Measurements from ENCODE around the gene PPP1R9B. TPM values are rescaled to one million over a fixed set of nuclear protein-coding genes. Genes with fewer than 3 reads are reported as not detected.
A peak's percentile ranks its signal among the peaks of the same experiment; 100 is the strongest.

The PPP1R9B gene
- total RNA-seq, 2 experiments from 2014 or later, result 84.3 to 86.1 TPM

DNA sequence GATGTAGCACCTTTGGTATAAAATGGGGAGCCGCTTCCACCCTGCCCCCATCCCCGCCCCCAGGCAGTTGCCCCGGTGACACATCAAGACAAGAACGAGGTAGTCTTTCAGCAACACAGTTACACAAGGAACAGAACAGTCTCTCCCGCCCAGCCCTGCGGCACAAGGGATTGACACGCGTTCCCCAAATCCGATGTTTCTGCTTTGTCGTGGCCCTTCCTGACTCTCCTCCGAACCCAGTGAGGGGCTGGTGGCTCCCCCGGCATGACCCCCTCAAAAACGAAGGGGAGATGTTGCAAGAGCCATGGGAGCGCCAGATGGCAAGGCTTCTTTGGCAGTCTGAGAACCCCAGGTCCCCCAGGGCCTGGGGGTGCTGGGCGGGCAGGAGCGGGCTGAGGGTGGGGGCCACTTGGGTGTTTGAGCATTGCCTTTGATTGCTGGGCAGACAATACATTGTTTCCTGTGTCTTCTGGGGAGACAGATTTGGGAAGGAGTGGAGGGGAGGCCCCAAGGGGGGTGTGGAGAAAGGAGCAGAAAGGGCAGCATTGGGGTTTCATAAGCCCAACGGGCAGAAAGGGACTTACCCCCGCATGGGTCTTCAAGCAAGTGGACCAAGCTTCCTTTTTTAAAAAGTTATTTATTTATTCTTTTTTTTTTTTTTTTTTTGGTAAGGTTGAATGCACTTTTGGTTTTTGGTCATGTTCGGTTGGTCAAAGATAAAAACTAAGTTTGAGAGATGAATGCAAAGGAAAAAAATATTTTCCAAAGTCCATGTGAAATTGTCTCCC, 34.3 kb upstream of the PPP1R9B start:
- POLR2A ChIA-PET, result no interaction called here
- CTCF ChIA-PET, result no interaction called here
- no peaks in the 10 kb centered on the region for H3K9me3 Mint-ChIP-seq
- peaks cover 11% of the 10 kb centered on the region for H3K4me1 Mint-ChIP-seq (ENCODE audit: low read depth)
- H3K4me3 Mint-ChIP-seq, result no peak overlapping the region
- no peaks in the 10 kb centered on the region for H3K27me3 Mint-ChIP-seq
- H3K27ac Mint-ChIP-seq, result no peak overlapping the region
- no peak for DNase-seq
- no peaks in the 10 kb centered on the region for H3K36me3 Mint-ChIP-seq
- intact Hi-C loops (cut with micrococcal nuclease), result no loop called here

GRCh38 chr17:50184064-50184463, 33.6 kb upstream of the PPP1R9B start:
- no peaks in the 10 kb centered on the region for H3K27me3 Mint-ChIP-seq
- H3K27ac Mint-ChIP-seq, result no peak overlapping the region
- ChIA-PET POLR2A (no interaction called here), CTCF (no interaction called here)
- no peak overlapping the region for H3K4me3 Mint-ChIP-seq
- intact Hi-C loops (cut with micrococcal nuclease), result no loop called here
- no peaks in the 10 kb centered on the region for H3K36me3 Mint-ChIP-seq
- no peaks in the 10 kb centered on the region for H3K9me3 Mint-ChIP-seq
- peaks cover 11% of the 10 kb centered on the region for H3K4me1 Mint-ChIP-seq (ENCODE audit: low read depth)
- no peak for DNase-seq

DNA sequence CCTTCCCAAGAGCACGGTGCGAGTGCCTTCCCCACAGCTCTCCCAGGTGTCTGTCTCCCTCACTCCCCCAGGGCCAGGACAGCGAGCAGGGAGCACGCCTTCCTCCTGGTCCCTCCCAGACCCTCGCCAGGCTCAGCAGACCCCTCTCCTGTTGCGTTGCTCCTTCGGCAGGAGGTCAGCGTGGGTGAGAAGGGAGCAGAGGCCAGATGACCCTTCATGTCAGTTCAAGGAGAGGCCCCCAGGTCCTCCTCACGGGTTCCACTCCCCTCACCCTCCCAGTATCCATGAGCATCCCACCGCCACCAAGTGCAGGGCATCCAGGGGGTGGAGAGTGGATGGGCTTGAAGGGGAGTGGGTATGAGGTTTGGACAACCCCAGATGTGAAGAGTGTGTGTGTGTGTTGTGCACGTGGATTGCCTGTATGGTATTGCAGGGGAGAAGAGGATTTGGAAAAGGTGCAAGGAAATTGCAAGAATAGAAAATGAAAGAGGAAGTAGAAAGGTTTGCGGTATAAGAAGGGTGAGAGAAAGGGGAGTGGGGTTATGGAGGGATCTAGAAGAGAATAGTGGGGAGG, 33.0 kb upstream of the PPP1R9B start:
- Mint-ChIP-seq H3K4me3 (no peak overlapping the region), H3K36me3 (no peaks in the 10 kb centered on the region), H3K9me3 (no peaks in the 10 kb centered on the region), H3K27ac (no peak overlapping the region), H3K4me1 (ENCODE audit: low read depth) (peaks cover 11% of the 10 kb centered on the region), H3K27me3 (no peaks in the 10 kb centered on the region)
- CTCF ChIA-PET, result interaction anchor here (1.1 kb wide), 1 partner anchor 14 kb away, joined by 3 read pairs; no protein-coding TSS in a partner anchor
- no peak for DNase-seq
- POLR2A ChIA-PET, result no interaction called here
- intact Hi-C loops (cut with micrococcal nuclease), result no loop called here

- Mint-ChIP-seq H3K27me3 (no peaks in the 10 kb centered on the region), H3K27ac (no peak overlapping the region), H3K36me3 (no peaks in the 10 kb centered on the region), H3K4me1 (ENCODE audit: low read depth) (peaks cover 16% of the 10 kb centered on the region), H3K9me3 (no peaks in the 10 kb centered on the region), H3K4me3 (no peak overlapping the region)
- CTCF ChIA-PET, result interaction anchor here (1.1 kb wide), 1 partner anchor 13 kb away, joined by 3 read pairs; no protein-coding TSS in a partner anchor
- no peak for DNase-seq
- POLR2A ChIA-PET, result no interaction called here
- intact Hi-C loops (cut with micrococcal nuclease), result no loop called here
Measured at GRCh38 chr17:50182783-50183420, 32.4 kb upstream of the PPP1R9B start.

GRCh38 chr17:50181591-50182560, 31.4 kb upstream of the PPP1R9B start:
- Mint-ChIP-seq H3K4me1 (ENCODE audit: low read depth) (peaks cover 18% of the 10 kb centered on the region), H3K4me3 (no peak overlapping the region), H3K36me3 (no peaks in the 10 kb centered on the region), H3K9me3 (no peaks in the 10 kb centered on the region), H3K27me3 (no peaks in the 10 kb centered on the region), H3K27ac (no peak overlapping the region)
- CTCF ChIA-PET, result interaction anchor here (0.6 to 1.1 kb wide), 3 partner anchors 12 to 116 kb away, joined by 3 to 5 read pairs (median 3); no protein-coding TSS in a partner anchor
- POLR2A ChIA-PET, result no interaction called here
- DNase-seq, result no peak
- intact Hi-C loops (cut with micrococcal nuclease), result no loop called here

DNA sequence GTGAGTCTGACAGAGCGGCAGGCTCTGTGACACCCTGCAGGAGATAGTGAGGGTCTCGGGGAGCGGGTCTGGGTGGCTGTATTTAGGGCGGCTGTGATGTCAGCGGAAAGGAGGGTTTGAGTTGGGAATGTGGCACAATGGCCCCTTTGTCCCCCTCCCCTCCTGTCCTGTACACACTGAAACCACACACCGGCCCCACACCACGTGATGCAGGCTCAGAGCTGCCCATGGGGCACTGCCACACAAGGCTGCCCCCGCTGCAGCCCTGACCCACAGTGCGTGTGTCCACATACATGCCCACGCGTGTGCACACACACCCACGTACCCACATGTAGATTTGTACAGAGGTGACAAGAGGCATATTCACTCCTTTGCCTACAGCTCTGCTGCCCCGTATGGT, 30.7 kb upstream of the PPP1R9B start:
- Mint-ChIP-seq H3K9me3 (no peaks in the 10 kb centered on the region), H3K27ac (no peak overlapping the region), H3K4me3 (no peak overlapping the region), H3K27me3 (no peaks in the 10 kb centered on the region), H3K36me3 (no peaks in the 10 kb centered on the region), H3K4me1 (ENCODE audit: low read depth) (peaks cover 18% of the 10 kb centered on the region)
- ChIA-PET CTCF (interaction anchor here (1.1 kb wide), 1 partner anchor 11 kb away, joined by 5 read pairs; no protein-coding TSS in a partner anchor), POLR2A (no interaction called here)
- intact Hi-C loops (cut with micrococcal nuclease), result no loop called here
- no peak for DNase-seq

DNA sequence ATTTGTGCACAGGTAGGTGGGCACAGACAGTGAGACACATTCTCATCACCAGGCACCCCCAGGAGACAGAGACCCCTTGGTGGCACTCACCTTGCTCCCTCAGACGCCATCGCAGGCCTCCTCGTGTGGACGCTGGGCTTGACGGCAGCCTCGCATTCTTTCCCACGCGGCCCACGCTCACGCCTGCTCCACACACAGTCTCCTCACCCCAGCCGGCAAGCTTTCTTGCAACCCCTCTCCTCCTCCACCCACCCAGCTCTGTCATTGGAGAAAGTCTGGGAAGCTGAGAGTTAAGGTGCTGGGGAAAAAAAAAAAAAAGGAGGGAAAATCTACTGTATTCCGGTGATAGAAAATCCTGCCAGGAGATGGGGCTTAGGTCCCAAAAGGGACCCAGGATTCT, 30.1 kb upstream of the PPP1R9B start:
- Mint-ChIP-seq H3K4me1 (ENCODE audit: low read depth) (peaks cover 18% of the 10 kb centered on the region), H3K9me3 (no peaks in the 10 kb centered on the region), H3K4me3 (no peak overlapping the region), H3K36me3 (no peaks in the 10 kb centered on the region), H3K27me3 (no peaks in the 10 kb centered on the region), H3K27ac (no peak overlapping the region)
- DNase-seq, result no peak
- ChIA-PET POLR2A (no interaction called here), CTCF (interaction anchor here (0.6 kb wide), 1 partner anchor 866 kb away, joined by 3 read pairs; no protein-coding TSS in a partner anchor)
- intact Hi-C loops (cut with micrococcal nuclease), result no loop called here

DNA sequence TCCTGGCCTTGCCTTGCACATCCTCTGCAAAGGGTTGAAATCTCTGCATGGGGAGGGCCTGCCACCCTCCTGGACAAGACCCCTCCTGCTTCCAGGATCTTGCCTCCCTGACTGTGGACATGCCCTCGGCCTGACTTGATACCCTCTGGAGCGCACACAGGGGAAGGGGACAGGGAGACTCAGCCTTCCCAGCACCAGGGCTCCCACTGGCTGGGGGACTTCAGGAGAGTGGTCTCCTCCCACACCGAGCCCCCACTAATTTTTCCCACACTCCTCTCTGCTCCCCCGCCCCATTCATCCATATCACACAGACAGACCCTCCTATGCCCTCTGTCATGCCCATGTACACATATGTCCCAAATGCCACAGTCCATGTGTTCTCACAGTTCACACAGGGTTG, 29.6 kb upstream of the PPP1R9B start:
- Mint-ChIP-seq H3K27ac (no peak overlapping the region), H3K4me3 (no peak overlapping the region), H3K27me3 (no peaks in the 10 kb centered on the region), H3K4me1 (ENCODE audit: low read depth) (peaks cover 18% of the 10 kb centered on the region), H3K9me3 (no peaks in the 10 kb centered on the region), H3K36me3 (no peaks in the 10 kb centered on the region)
- CTCF ChIA-PET, result interaction anchor here (0.6 kb wide), 1 partner anchor 865 kb away, joined by 3 read pairs; no protein-coding TSS in a partner anchor
- intact Hi-C loops (cut with micrococcal nuclease), result no loop called here
- no peak for DNase-seq
- POLR2A ChIA-PET, result no interaction called here

GRCh38 chr17:50177983-50178834, 27.7 kb upstream of the PPP1R9B start:
- intact Hi-C loops (cut with micrococcal nuclease), result no loop called here

GRCh38 chr17:50177476-50177875, 27.0 kb upstream of the PPP1R9B start:
- H3K36me3 Mint-ChIP-seq, result no peaks in the 10 kb centered on the region
- no peaks in the 10 kb centered on the region for H3K27me3 Mint-ChIP-seq
- no peak overlapping the region for H3K27ac Mint-ChIP-seq
- no peak overlapping the region for H3K4me3 Mint-ChIP-seq
- CTCF ChIA-PET, result interaction anchor here (0.6 to 2.6 kb wide), 12 partner anchors 8 to 220 kb away, joined by 3 to 12 read pairs (median 5); partner anchors contain the start of genes COL1A1 and LRRC59
- intact Hi-C loops (cut with micrococcal nuclease), result no loop called here
- no peaks in the 10 kb centered on the region for H3K9me3 Mint-ChIP-seq
- POLR2A ChIA-PET, result no interaction called here
- peaks cover 7% of the 10 kb centered on the region for H3K4me1 Mint-ChIP-seq (ENCODE audit: low read depth)
- DNase-seq, result no peak

More at GRCh38 chr17:50177983-50178834, 27.7 kb upstream of the PPP1R9B start:
- no peaks in the 10 kb centered on the region for H3K36me3 Mint-ChIP-seq
- no peaks in the 10 kb centered on the region for H3K27me3 Mint-ChIP-seq
- peaks cover 9% of the 10 kb centered on the region for H3K4me1 Mint-ChIP-seq (ENCODE audit: low read depth)
- CTCF ChIA-PET, result interaction anchor here (0.6 to 2.6 kb wide), 14 partner anchors 8 to 139 kb away, joined by 3 to 12 read pairs (median 4); partner anchors contain the start of gene COL1A1
- DNase-seq, result peak; percentile 70
- H3K4me3 Mint-ChIP-seq, result no peak overlapping the region
- no peaks in the 10 kb centered on the region for H3K9me3 Mint-ChIP-seq
- POLR2A ChIA-PET, result no interaction called here
- no peak overlapping the region for H3K27ac Mint-ChIP-seq
